Measurements from ENCODE around the gene SNAP23. TPM values are rescaled to one million over a fixed set of nuclear protein-coding genes. Genes with fewer than 3 reads are reported as not detected.
A peak's percentile ranks its signal among the peaks of the same experiment; 100 is the strongest.

The SNAP23 gene
- total RNA-seq, 4 donors from 2014 or later, result 36.2 to 78.2 (median 50.3) TPM

DNA sequence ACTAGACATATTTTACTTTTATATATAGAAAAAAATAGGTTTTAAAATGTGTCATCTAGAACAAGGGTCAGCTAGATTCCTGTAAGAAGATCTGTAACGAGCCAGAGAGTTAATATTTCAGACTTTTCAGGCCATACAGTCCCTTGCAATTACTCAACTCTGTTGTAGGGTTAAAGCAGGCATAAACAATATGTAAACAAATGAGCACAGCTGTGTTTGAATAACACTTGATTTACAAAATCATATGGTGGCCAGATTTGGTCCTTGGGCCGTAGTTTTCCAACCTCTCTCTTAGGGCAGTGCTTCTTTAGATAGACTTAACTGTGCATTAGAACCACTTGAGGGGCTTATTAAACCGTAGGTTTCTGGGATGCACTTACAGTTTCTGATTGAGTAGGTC lies 33.5 kb downstream of the SNAP23 start:
- WGBS, result 84% methylated on average over 3 of the region's 3 CpGs
- Histone ChIP-seq H3K36me3 (peaks cover 68% of the 10 kb centered on the region), H3K27me3 (no peaks in the 10 kb centered on the region), H3K9me3 (no peaks in the 10 kb centered on the region), H3K4me3 (no peak overlapping the region), H3K27ac (no peak overlapping the region), H3K4me1 (no peaks in the 10 kb centered on the region)
- DNase-seq (ENCODE audit: low spot score in 2 of 2), result no peak
- TF ChIP-seq, protein P1, sequence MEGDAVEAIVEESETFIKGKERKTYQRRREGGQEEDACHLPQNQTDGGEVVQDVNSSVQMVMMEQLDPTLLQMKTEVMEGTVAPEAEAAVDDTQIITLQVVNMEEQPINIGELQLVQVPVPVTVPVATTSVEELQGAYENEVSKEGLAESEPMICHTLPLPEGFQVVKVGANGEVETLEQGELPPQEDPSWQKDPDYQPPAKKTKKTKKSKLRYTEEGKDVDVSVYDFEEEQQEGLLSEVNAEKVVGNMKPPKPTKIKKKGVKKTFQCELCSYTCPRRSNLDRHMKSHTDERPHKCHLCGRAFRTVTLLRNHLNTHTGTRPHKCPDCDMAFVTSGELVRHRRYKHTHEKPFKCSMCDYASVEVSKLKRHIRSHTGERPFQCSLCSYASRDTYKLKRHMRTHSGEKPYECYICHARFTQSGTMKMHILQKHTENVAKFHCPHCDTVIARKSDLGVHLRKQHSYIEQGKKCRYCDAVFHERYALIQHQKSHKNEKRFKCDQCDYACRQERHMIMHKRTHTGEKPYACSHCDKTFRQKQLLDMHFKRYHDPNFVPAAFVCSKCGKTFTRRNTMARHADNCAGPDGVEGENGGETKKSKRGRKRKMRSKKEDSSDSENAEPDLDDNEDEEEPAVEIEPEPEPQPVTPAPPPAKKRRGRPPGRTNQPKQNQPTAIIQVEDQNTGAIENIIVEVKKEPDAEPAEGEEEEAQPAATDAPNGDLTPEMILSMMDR (IDR thresholded peaks at IDR 0.05), result no peak
- no peak for TF ChIP-seq POLR2AphosphoS5 (IDR thresholded peaks at IDR 0.05)
- no peak for TF ChIP-seq POLR2A (IDR thresholded peaks at IDR 0.05)
- TF ChIP-seq EP300 (IDR thresholded peaks at IDR 0.05), result no peak

DNA sequence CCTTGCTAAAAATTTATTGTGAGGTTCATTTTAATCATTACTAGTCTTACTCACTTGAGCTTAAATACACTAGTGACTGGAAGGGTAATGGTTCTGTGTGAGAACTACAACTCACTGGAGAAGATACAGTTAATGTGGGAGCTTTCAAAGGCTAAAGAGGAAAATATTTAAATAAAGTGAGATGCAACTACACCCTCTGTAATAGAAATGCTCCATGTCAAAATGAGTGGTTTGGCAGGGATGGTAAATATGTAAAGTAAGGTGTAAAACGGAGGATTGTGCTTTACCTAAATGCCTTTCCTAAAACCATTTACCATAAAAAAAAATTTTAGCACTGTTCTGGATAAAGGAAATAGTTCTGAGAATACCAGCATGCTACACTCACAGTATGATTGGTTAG lies 37.8 kb downstream of the SNAP23 start:
- no peaks in the 10 kb centered on the region for H3K27me3 ChIP-seq
- TF ChIP-seq POLR2A (IDR thresholded peaks at IDR 0.05), result no peak
- TF ChIP-seq, protein P1 (IDR thresholded peaks at IDR 0.05), result no peak
- TF ChIP-seq EP300 (IDR thresholded peaks at IDR 0.05), result no peak
- TF ChIP-seq POLR2AphosphoS5 (IDR thresholded peaks at IDR 0.05), result no peak
- peaks cover 63% of the 10 kb centered on the region for H3K36me3 ChIP-seq
- 86% methylated on average over 1 of the region's 1 CpG for WGBS
- no peak for DNase-seq (ENCODE audit: low spot score in 2 of 2)
- no peak overlapping the region for H3K27ac ChIP-seq
- no peak overlapping the region for H3K4me3 ChIP-seq
- H3K9me3 ChIP-seq, result no peaks in the 10 kb centered on the region
- no peaks in the 10 kb centered on the region for H3K4me1 ChIP-seq

DNA sequence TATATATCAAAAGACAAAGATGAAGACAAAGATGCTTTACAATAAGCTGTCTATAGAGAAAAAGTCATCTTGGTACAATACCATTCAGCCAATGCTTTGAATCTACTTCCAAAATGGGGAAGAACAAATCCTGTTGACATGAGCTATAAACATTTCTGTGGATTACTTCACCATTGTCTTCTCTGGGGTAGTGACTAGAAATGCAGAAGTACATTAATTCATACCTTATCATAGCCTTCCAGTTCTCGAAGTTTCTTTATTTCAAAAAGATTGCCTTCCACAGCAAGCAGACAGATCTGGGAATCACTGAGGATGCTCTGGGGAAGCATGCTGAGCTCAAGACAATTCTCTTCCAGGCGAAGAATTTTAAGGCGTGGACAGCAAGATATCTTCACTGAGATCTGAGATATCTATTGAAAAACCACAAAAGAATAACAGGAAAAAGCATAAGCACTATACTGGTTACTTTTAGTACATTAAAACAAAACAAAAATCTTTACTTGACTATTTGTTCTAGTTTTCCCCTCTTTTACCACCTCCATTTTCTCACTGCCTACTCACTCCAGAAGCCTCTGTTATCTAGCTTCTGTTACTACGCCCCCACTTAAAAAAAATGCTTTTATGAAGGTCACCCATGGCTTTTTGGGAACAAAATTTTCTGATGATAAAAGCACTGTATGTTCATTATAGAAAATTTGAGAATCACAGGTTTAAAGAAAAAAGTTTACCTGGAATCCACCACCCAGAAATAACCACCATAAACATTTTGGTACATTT lies 49.6 kb downstream of the SNAP23 start:
- Histone ChIP-seq H3K9me3 (no peaks in the 10 kb centered on the region), H3K4me1 (peaks cover 36% of the 10 kb centered on the region), H3K36me3 (peaks cover 32% of the 10 kb centered on the region), H3K4me3 (no peak overlapping the region), H3K27me3 (no peaks in the 10 kb centered on the region), H3K27ac (no peak overlapping the region)
- TF ChIP-seq, protein P1 (IDR thresholded peaks at IDR 0.05), result no peak
- no peak for TF ChIP-seq POLR2A (IDR thresholded peaks at IDR 0.05)
- TF ChIP-seq EP300 (IDR thresholded peaks at IDR 0.05), result no peak
- no peak for TF ChIP-seq POLR2AphosphoS5 (IDR thresholded peaks at IDR 0.05)
- DNase-seq (ENCODE audit: low spot score in 2 of 2), result no peak
- 82% methylated on average over 4 of the region's 4 CpGs for WGBS

DNA sequence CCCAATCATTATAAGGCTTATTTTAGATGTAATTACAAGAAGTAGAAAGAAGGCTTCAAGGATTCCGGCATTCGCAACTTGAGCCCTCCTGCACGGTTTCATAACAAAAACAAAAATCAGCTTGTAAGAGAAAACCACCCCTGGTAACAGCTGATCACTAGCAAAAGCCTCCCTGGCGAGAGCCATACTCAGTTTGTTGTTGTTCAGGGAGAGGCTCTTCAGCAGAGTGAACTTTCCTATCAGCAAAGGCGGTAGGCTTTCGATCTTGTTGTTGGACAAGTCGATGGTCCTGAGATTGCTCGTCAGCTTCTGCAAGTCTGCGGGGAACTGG lies 52.4 kb downstream of the SNAP23 start:
- DNase-seq (ENCODE audit: low spot score in 2 of 2), result no peak
- Histone ChIP-seq H3K36me3 (peaks cover 23% of the 10 kb centered on the region), H3K27ac (peak overlapping the region; percentile 89), H3K27me3 (no peaks in the 10 kb centered on the region), H3K4me1 (peaks cover 42% of the 10 kb centered on the region), H3K9me3 (no peaks in the 10 kb centered on the region), H3K4me3 (peak overlapping the region; percentile 80)
- WGBS, result 1% methylated on average over 9 of the region's 9 CpGs
- TF ChIP-seq, protein P1 (IDR thresholded peaks at IDR 0.05), result no peak
- TF ChIP-seq EP300 (IDR thresholded peaks at IDR 0.05) (no peak), POLR2A (IDR thresholded peaks at IDR 0.05) (no peak), POLR2AphosphoS5 (IDR thresholded peaks at IDR 0.05) (no peak)

DNA sequence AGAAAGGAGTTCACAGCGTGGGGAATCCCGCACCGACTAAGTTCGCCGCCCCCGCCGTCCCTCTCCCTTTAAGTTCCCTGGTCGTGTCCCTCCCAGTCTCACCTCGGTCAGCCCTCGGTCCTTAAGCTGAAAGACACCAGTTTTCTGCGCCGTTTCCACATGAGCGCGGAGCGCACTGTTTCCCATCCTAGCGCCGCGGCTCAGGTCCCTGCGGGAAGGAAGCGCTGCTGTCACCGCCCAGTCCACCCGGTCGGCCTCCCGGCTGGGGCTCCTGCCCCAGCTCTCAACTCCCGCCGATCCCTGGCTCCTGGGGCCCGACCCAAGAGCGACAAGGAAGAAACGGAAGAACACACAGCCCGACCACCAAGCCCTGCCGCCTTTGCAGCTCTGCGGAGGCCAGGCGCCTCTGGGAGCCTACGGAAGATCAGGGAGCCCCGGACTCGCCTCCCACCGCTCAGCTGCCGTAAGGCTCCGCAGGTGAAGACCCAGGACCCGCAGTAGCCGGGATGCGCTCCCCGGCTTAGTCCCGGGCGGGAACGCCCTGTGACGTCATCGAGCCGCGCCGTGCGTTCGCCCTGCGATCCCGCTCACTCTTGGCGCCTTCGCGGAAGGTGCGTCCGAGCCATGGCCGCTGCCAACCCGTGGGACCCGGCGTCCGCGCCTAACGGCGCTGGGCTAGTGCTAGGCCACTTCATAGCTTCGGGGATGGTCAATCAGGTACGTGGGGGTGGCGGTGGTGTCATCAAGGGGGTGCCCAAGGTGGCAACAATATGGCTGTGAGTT lies 53.0 kb downstream of the SNAP23 start, which contains the start of the genes HAUS2 and LRRC57:
Gene HAUS2, plus strand, starts transcription at position 590 of the 783 bp plus-strand sequence. Its CDS starts 35 bp downstream, at position 625.
Gene LRRC57, minus strand, starts transcription at position 545 of the 783 bp plus-strand sequence. Its CDS starts 359 bp downstream, at position 186.
- peaks cover 18% of the 10 kb centered on the region for H3K36me3 ChIP-seq
- H3K27me3 ChIP-seq, result no peaks in the 10 kb centered on the region
- peak; percentile 92 for DNase-seq (ENCODE audit: low spot score in 2 of 2)
- peaks cover 42% of the 10 kb centered on the region for H3K4me1 ChIP-seq
- H3K27ac ChIP-seq, result peak within 1 kb of the TSS; percentile 89
- TF ChIP-seq EP300 (IDR thresholded peaks at IDR 0.05), result no peak
- peak in 1 of 2 donors; percentile 65 for TF ChIP-seq POLR2A (IDR thresholded peaks at IDR 0.05)
- TF ChIP-seq, protein P1 (IDR thresholded peaks at IDR 0.05), result no peak
- peak; percentile 29 to 95 (median 89) for TF ChIP-seq POLR2AphosphoS5 (IDR thresholded peaks at IDR 0.05)
- under 1% methylated on average over 37 of the region's 71 CpGs for WGBS
- peak within 1 kb of the TSS; percentile 80 for H3K4me3 ChIP-seq
- H3K9me3 ChIP-seq, result no peaks in the 10 kb centered on the region
